GM23248 (cell line): Measurements from ENCODE around the gene KRTAP10-9. TPM values are rescaled to one million over a fixed set of nuclear protein-coding genes. Genes with fewer than 3 reads are reported as not detected.
"Not testable (repeated sequence)": the region's sequence is repeated elsewhere in the genome, so short reads cannot be mapped to it uniquely, and the experiment has no call there.

ENCODE experiments used
- DNase-seq: peaks from one replicate; pipeline ENCODE4 v3.0.0-alpha.2; 2015
- H2AFZ ChIP-seq: fragments of 200-600 bp; sonication (generic); 2 replicates; pipeline ENCODE4 v1.6.1; 2016; ENCODE audit warnings: antibody characterized with exemption
- H3F3A ChIP-seq: fragments of 200-600 bp; sonication (generic); 2 replicates; pipeline ENCODE4 v1.6.1; 2016; ENCODE audit warnings: mild to moderate bottlenecking, antibody characterized with exemption, mixed run types; ENCODE audit not compliant: insufficient read depth
- H3K27ac ChIP-seq: fragments of 200-600 bp; sonication (generic); 2 replicates; pipeline ENCODE4 v1.5.1; 2016; ENCODE audit warnings: mild to moderate bottlenecking
- H3K27me3 ChIP-seq: fragments of 200-600 bp; sonication (generic); replicated peaks from 2 replicates; pipeline ENCODE4 v1.6.1; 2016; ENCODE audit warnings: mild to moderate bottlenecking; ENCODE audit not compliant: insufficient read depth
- H3K36me3 ChIP-seq: fragments of 200-600 bp; sonication (generic); 2 replicates; pipeline ENCODE4 v1.6.1; 2016; ENCODE audit warnings: low read depth, mild to moderate bottlenecking
- H3K4me1 ChIP-seq: fragments of 200-600 bp; sonication (generic); 2 replicates; pipeline ENCODE4 v1.6.1; 2016; ENCODE audit warnings: mild to moderate bottlenecking; ENCODE audit not compliant: insufficient read depth
- H3K4me2 ChIP-seq: fragments of 200-600 bp; sonication (generic); one replicate; pipeline ENCODE4 v1.6.1; 2016; ENCODE audit warnings: mild to moderate bottlenecking; ENCODE audit not compliant: unreplicated experiment
- H3K4me3 ChIP-seq: fragments of 200-600 bp; sonication (generic); 2 replicates; pipeline ENCODE4 v1.5.1; 2016; ENCODE audit warnings: mild to moderate bottlenecking
- H3K79me2 ChIP-seq: fragments of 200-600 bp; sonication (generic); 2 replicates; pipeline ENCODE4 v1.6.1; 2016; ENCODE audit warnings: mild to moderate bottlenecking; ENCODE audit not compliant: insufficient read depth
- H3K9ac ChIP-seq: fragments of 200-600 bp; sonication (generic); 2 replicates; pipeline ENCODE4 v1.6.1; 2016; ENCODE audit warnings: mild to moderate bottlenecking
- H3K9me2 ChIP-seq: fragments of 200-600 bp; sonication (generic); 2 replicates; pipeline ENCODE4 v1.6.1; 2016; ENCODE audit warnings: mixed run types, mild to moderate bottlenecking, moderate library complexity; ENCODE audit not compliant: insufficient read depth
- H3K9me3 ChIP-seq: fragments of 200-600 bp; sonication (generic); one replicate; pipeline ENCODE4 v1.6.1; 2017; ENCODE audit warnings: low read depth
- H4K20me1 ChIP-seq: fragments of 200-600 bp; sonication (generic); 2 replicates; pipeline ENCODE4 v1.6.0; 2016; ENCODE audit not compliant: insufficient read depth
- EZH2 ChIP-seq: fragments of 200-600 bp; sonication (generic); IDR thresholded peaks from 2 replicates; pipeline ENCODE4 v1.6.1; 2018; ENCODE audit warnings: antibody characterized with exemption, mild to moderate bottlenecking; ENCODE audit not compliant: insufficient read depth, poor library complexity, severe bottlenecking
- EZH2phosphoT487 ChIP-seq: fragments of 200-600 bp; sonication (generic); IDR thresholded peaks from 2 replicates; pipeline ENCODE4 v1.6.1; 2018; ENCODE audit warnings: antibody characterized with exemption, moderate library complexity, mild to moderate bottlenecking, low read depth; ENCODE audit not compliant: insufficient read depth
- WGBS, 2 experiments: methylation state at CpG; one replicate each; pipeline ENCODE4 v1.1.6; 2015 to 2017; ENCODE audit warnings: low lambda C conversion rate in 2 of 2, low coverage in 1 of 2; ENCODE audit errors: missing lambda C conversion rate in 2 of 2; 5-methylcytosine and 5-hydroxymethylcytosine counted together
- in situ Hi-C: fragments of 300-500 bp; cut with MboI; formaldehyde crosslinking; loops from 2 replicates; pipeline ENCODE4 v1.15.0; 2020
- polyA plus RNA-seq: library from polyadenylated mRNA; unstranded; fragments of >200 nt; fragmentation: Nextera tagmentation; extraction: Ambion mirVana; gene quantifications from 2 replicates; pipeline ENCODE4 v1.2.1, GENCODE V29; 2016
- total RNA-seq: library from RNA; depleted of rRNA; stranded (reverse); fragments of >200 nt; shearing (Covaris generic); gene quantifications from 2 replicates; pipeline ENCODE4 v1.2.3, GENCODE V29; 2014; rRNA removed

Gene KRTAP10-9, protein sequence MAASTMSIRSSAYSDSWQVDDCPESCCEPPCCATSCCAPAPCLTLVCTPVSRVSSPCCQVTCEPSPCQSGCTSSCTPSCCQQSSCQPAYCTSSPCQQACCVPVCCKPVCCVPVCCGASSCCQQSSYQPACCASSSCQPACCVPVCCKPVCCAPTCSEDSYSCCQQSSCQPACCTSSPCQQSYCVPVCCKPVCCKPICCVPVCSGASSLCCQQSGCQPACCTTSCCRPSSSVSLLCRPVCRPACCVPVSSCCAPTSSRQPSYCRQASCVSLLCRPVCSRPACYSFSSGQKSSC
- not detected in 2 replicates for total RNA-seq
- polyA plus RNA-seq = not detected in 2 replicates

DNA sequence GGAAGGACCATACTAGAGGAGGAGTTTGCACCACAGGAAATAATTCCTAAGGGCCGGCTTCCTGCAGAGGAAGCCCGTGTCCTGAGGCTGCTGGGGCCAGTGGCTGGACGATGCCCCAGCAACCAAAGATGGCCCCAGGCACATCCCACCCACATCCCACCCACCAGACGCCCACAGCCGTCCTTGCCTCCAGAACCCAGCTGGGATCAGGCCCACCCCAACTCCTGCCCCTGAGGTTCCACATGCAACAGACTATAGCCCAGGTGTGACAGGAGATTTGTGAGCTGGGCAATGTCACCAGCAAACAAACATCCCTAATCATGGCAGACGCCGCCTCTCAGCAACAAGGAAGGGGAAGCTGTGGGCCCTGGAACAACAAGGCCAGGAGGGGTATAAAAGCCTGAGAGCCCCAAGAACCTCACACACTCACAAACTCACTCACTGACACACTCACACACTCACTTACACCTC, at the start of gene KRTAP10-9:
Gene KRTAP10-9, plus strand, starts transcription at position 421 of the 471 bp plus-strand sequence. CDS start 79 bp downstream, outside the sequence.
- H3F3A ChIP-seq = no peaks in the 10 kb centered on the region
- no peak for TF ChIP-seq EZH2phosphoT487
- TF ChIP-seq EZH2 = no peak
- no peak within 1 kb of the TSS for H3K9ac ChIP-seq
- H3K36me3 ChIP-seq = no peaks in the 10 kb centered on the region
- H3K27me3 ChIP-seq = no peaks in the 10 kb centered on the region
- DNase-seq = no peak
- no peaks in the 10 kb centered on the region for H3K4me1 ChIP-seq
- no peak within 1 kb of the TSS for H2AFZ ChIP-seq
- H3K4me3 ChIP-seq = no peak within 1 kb of the TSS
- H3K9me2 ChIP-seq = no peaks in the 10 kb centered on the region
- no peaks in the 10 kb centered on the region for H4K20me1 ChIP-seq
- no peaks in the 10 kb centered on the region for H3K9me3 ChIP-seq
- in situ Hi-C loops = no loop called here
- 38 to 45% methylated on average over 6 to 7 of the region's 7 CpGs for WGBS, 2 experiments
- no peaks in the 10 kb centered on the region for H3K79me2 ChIP-seq
- no peak within 1 kb of the TSS for H3K27ac ChIP-seq
- no peak within 1 kb of the TSS for H3K4me2 ChIP-seq

DNA sequence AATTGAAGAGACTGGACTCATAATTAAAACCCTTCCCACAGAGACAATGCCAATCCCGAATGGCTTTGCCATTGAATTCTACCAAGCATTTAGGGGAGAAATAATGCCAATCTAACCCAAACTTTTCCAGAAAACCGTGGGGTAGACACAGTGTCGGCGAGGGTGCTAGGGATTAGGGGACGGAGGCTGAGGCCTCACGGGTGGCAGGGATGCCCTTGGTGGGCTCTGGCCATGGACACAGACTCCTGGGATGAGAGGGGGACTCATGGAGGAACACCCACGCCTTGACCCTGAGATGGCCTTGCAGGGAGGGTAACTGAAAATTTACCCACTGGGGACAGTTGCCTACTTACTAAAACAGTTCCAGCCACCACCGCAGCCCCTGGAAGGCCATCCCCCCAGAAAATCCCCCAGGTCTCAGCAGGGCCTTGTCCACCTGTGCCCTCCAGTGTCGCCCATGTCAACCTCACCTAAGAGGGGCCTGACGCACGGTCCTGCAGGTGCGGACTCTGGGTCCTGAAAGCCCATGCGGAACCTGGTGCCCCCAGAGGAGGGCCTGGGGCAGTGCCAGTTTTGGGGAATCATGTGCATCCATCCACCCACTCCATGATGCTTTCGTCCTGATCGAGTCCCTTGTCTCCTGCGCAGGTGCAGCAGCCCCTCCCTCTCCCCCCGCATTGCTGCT, 48.4 kb upstream of the KRTAP10-9 start:
- H3K9ac ChIP-seq = no peak overlapping the region
- in situ Hi-C loops = loop anchor here (25.0 kb wide), 1 partner anchor 516 kb away; no protein-coding TSS in a partner anchor
- H3K4me1 ChIP-seq = no peaks in the 10 kb centered on the region
- H3K27me3 ChIP-seq = peaks cover under 1% of the 10 kb centered on the region; the same call in 1 of the 2 replicates
- H3K4me2 ChIP-seq = no peak overlapping the region
- H3K9me3 ChIP-seq = no peaks in the 10 kb centered on the region
- H3K27ac ChIP-seq = no peak overlapping the region
- no peaks in the 10 kb centered on the region for H3K9me2 ChIP-seq
- no peak overlapping the region for H3K4me3 ChIP-seq
- H3K36me3 ChIP-seq = no peaks in the 10 kb centered on the region
- no peak for DNase-seq
- no peak for TF ChIP-seq EZH2
- no peak for TF ChIP-seq EZH2phosphoT487
- H3F3A ChIP-seq = no peaks in the 10 kb centered on the region
- 50 to 59% methylated on average over 17 of the region's 17 CpGs for WGBS, 2 experiments
- H2AFZ ChIP-seq = no peak overlapping the region
- H3K79me2 ChIP-seq = no peaks in the 10 kb centered on the region
- H4K20me1 ChIP-seq = no peaks in the 10 kb centered on the region

DNA sequence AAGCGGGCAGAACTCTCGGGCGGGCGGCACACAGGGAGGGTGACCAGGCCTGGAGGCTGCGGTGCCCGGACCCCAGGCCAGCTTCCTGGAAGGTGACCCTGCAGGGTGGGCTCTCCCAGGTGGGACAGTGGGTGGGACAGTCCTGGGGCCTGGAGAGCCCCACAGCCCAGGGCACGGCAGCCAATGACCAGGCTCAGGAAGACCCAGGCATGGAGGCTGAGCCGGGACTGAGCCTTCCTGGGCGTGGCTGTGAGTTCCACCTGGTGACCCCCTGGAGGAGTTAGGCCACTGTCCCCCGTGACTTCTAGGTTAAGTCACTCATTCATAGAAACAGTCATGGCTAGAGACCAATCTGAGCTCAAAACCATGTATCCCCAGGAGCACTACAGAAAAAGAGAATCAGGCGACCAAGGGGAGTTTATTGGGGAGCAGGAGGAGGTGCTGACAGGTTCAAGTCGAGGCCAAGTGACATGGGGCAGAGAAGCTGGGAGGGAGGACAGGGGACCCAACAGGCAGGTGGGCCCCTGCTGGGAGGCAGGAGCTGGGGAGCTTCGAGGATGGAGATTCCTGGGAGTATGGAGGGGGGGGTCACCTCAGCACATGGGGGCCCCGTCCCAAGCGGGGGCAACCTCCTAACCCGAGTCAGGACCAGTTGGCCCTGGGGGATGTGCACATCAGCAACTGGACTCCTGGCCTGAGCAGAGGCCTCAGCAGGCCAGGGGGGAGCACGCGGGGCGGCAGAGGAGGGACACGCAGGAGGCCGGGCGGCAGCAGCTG, 47.6 kb upstream of the KRTAP10-9 start:
- Histone ChIP-seq H4K20me1 (no peaks in the 10 kb centered on the region), H3F3A (no peaks in the 10 kb centered on the region), H3K9me3 (no peaks in the 10 kb centered on the region), H2AFZ (no peak overlapping the region), H3K4me3 (no peak overlapping the region), H3K27me3 (no peaks in the 10 kb centered on the region; the same call in 1 of the 2 replicates), H3K4me1 (no peaks in the 10 kb centered on the region), H3K27ac (no peak overlapping the region), H3K79me2 (no peaks in the 10 kb centered on the region), H3K9me2 (no peaks in the 10 kb centered on the region), H3K36me3 (no peaks in the 10 kb centered on the region), H3K9ac (no peak overlapping the region), H3K4me2 (no peak overlapping the region)
- in situ Hi-C loops = loop anchor here (25.0 kb wide), 1 partner anchor 517 kb away; no protein-coding TSS in a partner anchor
- no peak for DNase-seq
- WGBS, 2 experiments = 45 to 46% methylated on average over 17 to 22 of the region's 22 CpGs
- no peak for TF ChIP-seq EZH2
- TF ChIP-seq EZH2phosphoT487 = no peak

DNA sequence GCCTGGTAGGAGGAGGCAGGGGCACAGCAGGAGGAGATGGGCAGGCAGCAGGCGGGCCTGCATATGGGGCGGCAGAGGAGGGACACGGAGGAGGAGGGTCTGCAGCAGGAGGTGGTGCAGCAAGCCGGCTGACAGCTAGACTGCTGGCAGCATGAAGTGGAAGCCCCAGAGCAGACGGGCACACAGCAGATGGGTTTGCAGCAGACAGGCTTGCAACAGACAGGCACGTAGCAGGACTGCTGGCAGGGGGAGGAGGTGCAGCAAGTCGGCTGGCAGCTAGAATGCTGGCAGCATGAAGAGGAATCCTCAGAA, 47.1 kb upstream of the KRTAP10-9 start:
- H3K27me3 ChIP-seq = no peaks in the 10 kb centered on the region; the same call in 1 of the 2 replicates
- no peak overlapping the region for H3K9ac ChIP-seq
- no peaks in the 10 kb centered on the region for H4K20me1 ChIP-seq
- H3K9me3 ChIP-seq = no peaks in the 10 kb centered on the region
- H3K79me2 ChIP-seq = no peaks in the 10 kb centered on the region
- H3K9me2 ChIP-seq = no peaks in the 10 kb centered on the region
- H3K27ac ChIP-seq = no peak overlapping the region
- WGBS, 2 experiments = 46 to 48% methylated on average over 7 of the region's 7 CpGs
- no peaks in the 10 kb centered on the region for H3K36me3 ChIP-seq
- no peak overlapping the region for H3K4me3 ChIP-seq
- no peak overlapping the region for H2AFZ ChIP-seq
- no peaks in the 10 kb centered on the region for H3F3A ChIP-seq
- in situ Hi-C loops = loop anchor here (25.0 kb wide), 1 partner anchor 517 kb away; no protein-coding TSS in a partner anchor
- H3K4me2 ChIP-seq = no peak overlapping the region
- TF ChIP-seq EZH2 (no peak), EZH2phosphoT487 (no peak)
- DNase-seq = no peak
- H3K4me1 ChIP-seq = no peaks in the 10 kb centered on the region

DNA sequence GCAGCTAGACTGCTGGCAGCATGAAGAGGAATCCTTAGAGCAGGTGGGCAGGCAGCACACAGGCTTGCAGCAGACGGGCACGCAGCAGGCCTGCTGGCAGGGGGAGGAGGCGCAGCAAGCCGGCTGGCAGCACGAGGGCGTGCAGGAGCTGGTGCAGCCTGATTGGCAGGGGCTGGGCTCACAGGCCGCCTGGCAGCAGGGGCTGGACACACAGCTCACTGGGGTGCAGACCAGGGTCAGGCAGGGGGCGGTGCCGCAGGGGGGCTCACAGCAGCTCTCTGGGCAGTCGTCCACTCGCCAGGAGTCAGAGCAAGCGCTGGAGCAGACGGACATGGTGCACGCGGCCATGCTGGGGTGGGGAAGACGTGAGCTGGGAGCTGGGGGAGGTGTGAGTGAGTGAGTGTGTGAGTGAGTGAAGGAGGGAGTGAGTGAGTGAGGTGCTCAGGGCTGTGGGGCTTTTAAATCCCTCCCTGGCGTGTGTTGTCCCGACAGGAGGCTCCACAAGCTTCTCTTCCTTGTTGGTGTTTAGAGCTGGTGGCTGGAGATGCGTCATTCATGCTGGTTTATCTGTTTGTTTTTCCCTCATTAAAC, 46.6 kb upstream of the KRTAP10-9 start, which contains the start of gene KRTAP10-5:
Gene KRTAP10-5, minus strand, starts transcription at position 374 of the 591 bp plus-strand sequence. Its CDS starts 26 bp downstream, at position 348.
- not testable (repeated sequence) for H3K4me3 ChIP-seq, H3K36me3 ChIP-seq, H2AFZ ChIP-seq, H3K9me2 ChIP-seq, H3F3A ChIP-seq, DNase-seq, H3K79me2 ChIP-seq, H3K27me3 ChIP-seq, H3K27ac ChIP-seq, H3K9me3 ChIP-seq, H3K9ac ChIP-seq, H3K4me2 ChIP-seq, H3K4me1 ChIP-seq, H4K20me1 ChIP-seq
- in situ Hi-C loops = loop anchor here (25.0 kb wide), 1 partner anchor 518 kb away; no protein-coding TSS in a partner anchor
- 13 to 18% methylated on average over 19 of the region's 19 CpGs for WGBS, 2 experiments
